ENCODE results near the gene STX1B. TPM values are rescaled to one million over a fixed set of nuclear protein-coding genes. Genes with fewer than 3 reads are reported as not detected.
"Not testable (repeated sequence)": the region's sequence is repeated elsewhere in the genome, so short reads cannot be mapped to it uniquely, and the experiment has no call there.

Gene STX1B
- total RNA-seq (2014; rRNA removed; shearing (Covaris generic)) = 0.20 and 0.37 TPM in 2 replicates

GRCh38 chr16:31010585-31011325 lies at the start of gene STX1B:
STX1B (minus strand) TSS chr16:31010638; CDS start chr16:31010396, 242 bp downstream.
- DNase-seq (ENCODE audit: low read depth) = no peak

GRCh38 chr16:31055613-31056012 lies 45.2 kb upstream of the STX1B start:
- no peak for DNase-seq (ENCODE audit: low read depth)

GRCh38 chr16:31052114-31052513 lies 41.7 kb upstream of the STX1B start:
- peak; percentile 97 for DNase-seq (ENCODE audit: low read depth)

GRCh38 chr16:31050280-31051030 lies 40.0 kb upstream of the STX1B start:
- DNase-seq (ENCODE audit: low read depth) = no peak

- DNase-seq (ENCODE audit: low read depth) = no peak
These were observed 33.6 kb upstream of the STX1B start for GRCh38 chr16:31043898-31044481.

GRCh38 chr16:31043352-31043751 lies 32.9 kb upstream of the STX1B start:
- no peak for DNase-seq (ENCODE audit: low read depth)

- DNase-seq (ENCODE audit: low read depth) = no peak
These were observed 32.4 kb upstream of the STX1B start for GRCh38 chr16:31042866-31043265.

GRCh38 chr16:31038993-31039392 lies 28.6 kb upstream of the STX1B start:
- no peak for DNase-seq (ENCODE audit: low read depth)

- no peak for DNase-seq (ENCODE audit: low read depth)
These were observed 26.3 kb upstream of the STX1B start for GRCh38 chr16:31036691-31037090.

GRCh38 chr16:31033709-31034492 lies 23.5 kb upstream of the STX1B start:
- peak; percentile 89 for DNase-seq (ENCODE audit: low read depth)

- peak; percentile 98 for DNase-seq (ENCODE audit: low read depth)
These were observed 22.6 kb upstream of the STX1B start, which contains the start of gene STX4 for GRCh38 chr16:31032736-31033708. STX4 (plus strand) TSS chr16:31033558; CDS start chr16:31033806, 248 bp downstream.

GRCh38 chr16:31031276-31031675 lies 20.8 kb upstream of the STX1B start:
- DNase-seq (ENCODE audit: low read depth) = no peak

- no peak for DNase-seq (ENCODE audit: low read depth)
These were observed 18.8 kb upstream of the STX1B start for GRCh38 chr16:31029272-31029671.

- DNase-seq (ENCODE audit: low read depth) = no peak
These were observed 14.9 kb upstream of the STX1B start for GRCh38 chr16:31025339-31025738.

- DNase-seq (ENCODE audit: low read depth) = no peak
These were observed 13.3 kb upstream of the STX1B start for GRCh38 chr16:31023627-31024226.

GRCh38 chr16:31023252-31023602 lies 12.8 kb upstream of the STX1B start:
- no peak for DNase-seq (ENCODE audit: low read depth)

- no peak for DNase-seq (ENCODE audit: low read depth)
These were observed 12.3 kb upstream of the STX1B start for GRCh38 chr16:31022544-31023251.

- no peak for DNase-seq (ENCODE audit: low read depth)
These were observed 10.1 kb upstream of the STX1B start for GRCh38 chr16:31020536-31020935.

GRCh38 chr16:31017756-31018155 lies 7.3 kb upstream of the STX1B start:
- not testable (repeated sequence) for DNase-seq (ENCODE audit: low read depth)

GRCh38 chr16:31016018-31016417 lies 5.6 kb upstream of the STX1B start:
- DNase-seq (ENCODE audit: low read depth) = no peak

All from M059J (cell line).